Endodermal cell (in vitro differentiated cells): ENCODE measurements around the gene CYP4F3. TPM values are rescaled to one million over a fixed set of nuclear protein-coding genes. Genes with fewer than 3 reads are reported as not detected.
A peak's percentile ranks its signal among the peaks of the same experiment; 100 is the strongest.
"Not testable (repeated sequence)": the region's sequence is repeated elsewhere in the genome, so short reads cannot be mapped to it uniquely, and the experiment has no call there.

Experiments
- DNase-seq: peaks from one replicate; pipeline ENCODE4 v3.0.0-alpha.2; 2017
- H3K27ac ChIP-seq: 2 replicates; pipeline ENCODE4 v1.5.1; 2013; ENCODE audit warnings: mild to moderate bottlenecking, low read depth, low read length, moderate library complexity
- H3K27me3 ChIP-seq: 2 replicates; pipeline ENCODE4 v1.6.1; 2013; ENCODE audit warnings: mild to moderate bottlenecking, low read length, moderate library complexity; ENCODE audit not compliant: insufficient read depth, control insufficient read depth, poor library complexity, severe bottlenecking
- H3K36me3 ChIP-seq: 2 replicates; pipeline ENCODE4 v1.7.0; 2013; ENCODE audit warnings: mild to moderate bottlenecking, low read length, moderate library complexity; ENCODE audit not compliant: control insufficient read depth, insufficient read depth
- H3K4me1 ChIP-seq: one replicate; pipeline ENCODE4 v1.7.0; 2013; ENCODE audit warnings: low read length; ENCODE audit not compliant: control insufficient read depth, insufficient read depth
- H3K4me3 ChIP-seq: 2 replicates; pipeline ENCODE4 v1.5.1; 2013; ENCODE audit warnings: mild to moderate bottlenecking, low read length, moderate library complexity
- H3K9ac ChIP-seq: 2 replicates; pipeline ENCODE4 v1.6.1; 2013; ENCODE audit warnings: mild to moderate bottlenecking, low read length, moderate library complexity; ENCODE audit not compliant: poor library complexity, severe bottlenecking; ENCODE audit errors: extremely low read depth
- H3K9me3 ChIP-seq: 2 replicates; pipeline ENCODE4 v1.6.1; 2013; ENCODE audit warnings: mild to moderate bottlenecking, low read length, moderate library complexity; ENCODE audit not compliant: control insufficient read depth
- H3K27ac Mint-ChIP-seq: 2 replicates; pipeline ENCODE4 v1.8.0; 2020; ENCODE audit warnings: mixed read lengths
- H3K27me3 Mint-ChIP-seq: 2 replicates; pipeline ENCODE4 v1.8.0; 2021; ENCODE audit warnings: mild to moderate bottlenecking, mixed read lengths; ENCODE audit not compliant: insufficient read depth
- H3K36me3 Mint-ChIP-seq: 2 replicates; pipeline ENCODE4 v1.8.0; 2020; ENCODE audit warnings: low read depth, mixed read lengths
- H3K4me1 Mint-ChIP-seq: 2 replicates; pipeline ENCODE4 v1.8.0; 2020; ENCODE audit warnings: mixed read lengths
- H3K4me3 Mint-ChIP-seq: 2 replicates; pipeline ENCODE4 v1.8.0; 2020; ENCODE audit warnings: mild to moderate bottlenecking, moderate library complexity, mixed read lengths
- H3K9me3 Mint-ChIP-seq: 2 replicates; pipeline ENCODE4 v1.8.0; 2020; ENCODE audit warnings: mild to moderate bottlenecking, mixed read lengths
- CTCF ChIP-seq: fragments of 200-600 bp; sonication (generic); conservative IDR thresholded peaks from 2 replicates; pipeline ENCODE4 v1.5.0; 2021; ENCODE audit warnings: antibody characterized with exemption, mild to moderate bottlenecking
- WGBS, 2 experiments: methylation state at CpG; one replicate each; pipeline versions ENCODE4 v1.1.5 to v1.1.7; 2013; ENCODE audit warnings: missing lambda C conversion rate in 2 of 2, mixed read lengths in 1 of 2; ENCODE audit not compliant: insufficient coverage in 1 of 2, insufficient read length in 1 of 2; 5-methylcytosine and 5-hydroxymethylcytosine counted together
- total RNA-seq, 2 donors: library from RNA; stranded (reverse); fragmentation: NEBNext Ultra II Directional in 1 of 2; extraction: Animal tissue kit (Norgen Biotek cat#: 25700) in 1 of 2; gene quantifications; 2 replicates in 1 of 2; 3 replicates in 1 of 2; pipeline ENCODE4 v1.2.1, GENCODE V29; 2021

The CYP4F3 gene
- total RNA-seq, 2 donors from 2014 or later = not detected

DNA sequence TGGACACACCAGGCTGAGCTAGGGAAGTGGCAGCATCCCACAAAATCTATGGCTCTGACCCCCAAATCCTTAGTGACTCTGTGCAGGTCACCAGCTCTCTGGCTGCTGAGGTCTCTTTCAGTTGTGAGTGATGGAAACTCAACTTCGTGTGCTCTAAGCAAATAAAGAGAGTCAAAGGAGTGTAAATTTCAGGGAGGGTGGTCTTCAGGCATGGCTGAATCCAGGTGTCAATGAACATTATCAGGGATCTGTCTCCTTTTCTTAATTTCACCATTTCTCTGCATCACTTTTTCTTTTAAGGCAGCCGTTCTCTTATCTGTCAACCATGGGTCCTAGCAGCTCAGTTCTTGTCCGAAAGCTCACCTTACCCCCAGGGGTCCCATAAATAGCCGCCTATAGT is 38.4 kb downstream of the CYP4F3 start:
- TF ChIP-seq CTCF = no peak
- no peaks in the 10 kb centered on the region for H3K4me1 Mint-ChIP-seq
- Histone ChIP-seq H3K27me3 (no peaks in the 10 kb centered on the region), H3K27ac (no peak overlapping the region), H3K4me1 (no peaks in the 10 kb centered on the region), H3K9me3 (peaks cover 63% of the 10 kb centered on the region), H3K4me3 (peak overlapping the region; percentile 23), H3K9ac (no peak overlapping the region), H3K36me3 (no peaks in the 10 kb centered on the region)
- 18 to 50% methylated on average over 2 to 4 of the region's 4 CpGs for WGBS, 2 experiments
- H3K27me3 Mint-ChIP-seq = peaks cover 2% of the 10 kb centered on the region
- H3K36me3 Mint-ChIP-seq = no peaks in the 10 kb centered on the region
- H3K4me3 Mint-ChIP-seq = no peak overlapping the region
- DNase-seq = no peak
- H3K27ac Mint-ChIP-seq = no peak overlapping the region
- H3K9me3 Mint-ChIP-seq = peaks cover 87% of the 10 kb centered on the region

GRCh38 chr19:15679865-15680264 is 39.2 kb downstream of the CYP4F3 start:
- not testable (repeated sequence) for H3K9ac ChIP-seq, H3K27me3 Mint-ChIP-seq, H3K27ac ChIP-seq, H3K27ac Mint-ChIP-seq, H3K4me1 Mint-ChIP-seq, H3K4me3 Mint-ChIP-seq, H3K4me1 ChIP-seq, DNase-seq, H3K4me3 ChIP-seq, H3K36me3 Mint-ChIP-seq, H3K27me3 ChIP-seq, H3K36me3 ChIP-seq
- H3K9me3 Mint-ChIP-seq = peaks cover 87% of the 10 kb centered on the region
- 53 to 80% methylated on average over 1 to 3 of the region's 4 CpGs for WGBS, 2 experiments
- peaks cover 64% of the 10 kb centered on the region for H3K9me3 ChIP-seq

DNA sequence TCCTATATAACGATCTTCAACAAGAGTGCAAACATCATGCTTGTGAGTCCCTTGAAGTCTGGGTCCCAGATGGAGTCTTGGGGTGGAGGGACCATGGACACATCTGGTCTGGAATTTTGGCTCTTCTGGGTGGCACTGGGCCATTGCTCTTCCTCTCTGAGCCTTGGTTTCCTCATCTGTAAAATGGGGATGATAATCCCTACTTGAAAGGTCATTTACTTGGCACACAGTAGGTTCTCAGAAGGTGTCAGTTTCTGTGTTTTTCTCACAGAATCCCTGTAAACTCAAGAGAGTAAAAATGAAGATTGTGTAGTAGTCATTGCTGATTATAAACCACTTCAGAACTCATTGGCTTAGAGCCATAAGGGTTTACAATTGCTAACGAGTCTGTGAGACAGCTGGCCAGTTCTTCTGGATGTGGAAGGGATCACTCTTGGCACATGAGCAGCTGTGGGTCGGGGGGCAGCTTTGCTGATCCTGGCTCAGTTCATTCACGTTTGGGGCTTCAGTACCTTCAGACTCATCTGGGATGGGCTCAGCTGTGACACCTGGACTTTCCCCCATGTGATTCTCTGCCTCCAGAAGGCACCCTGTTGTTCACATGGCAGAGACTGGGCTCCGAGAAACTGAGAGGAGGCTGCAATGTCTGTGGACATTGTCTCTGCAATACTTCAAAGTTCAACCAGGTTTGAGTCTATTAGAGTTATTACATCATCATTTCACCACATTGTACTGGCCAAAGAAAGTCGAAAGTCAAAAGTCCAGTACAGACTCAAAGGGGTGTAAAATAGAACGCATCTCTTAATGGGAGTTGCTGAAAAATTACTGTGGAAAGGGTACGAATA is 40.0 kb downstream of the CYP4F3 start:
- Histone ChIP-seq H3K4me1 (no peaks in the 10 kb centered on the region), H3K36me3 (no peaks in the 10 kb centered on the region), H3K27ac (no peak overlapping the region), H3K9me3 (peaks cover 68% of the 10 kb centered on the region), H3K27me3 (no peaks in the 10 kb centered on the region), H3K9ac (no peak overlapping the region), H3K4me3 (no peak overlapping the region)
- no peak for TF ChIP-seq CTCF
- H3K4me1 Mint-ChIP-seq = no peaks in the 10 kb centered on the region
- H3K27me3 Mint-ChIP-seq = peaks cover 2% of the 10 kb centered on the region
- H3K27ac Mint-ChIP-seq = no peak overlapping the region
- no peak overlapping the region for H3K4me3 Mint-ChIP-seq
- H3K36me3 Mint-ChIP-seq = no peaks in the 10 kb centered on the region
- no peak for DNase-seq
- peaks cover 88% of the 10 kb centered on the region for H3K9me3 Mint-ChIP-seq
- 45 to 51% methylated on average over 5 to 8 of the region's 8 CpGs for WGBS, 2 experiments
